ENCODE measurements around the gene M1AP.
A peak's percentile ranks its signal among the peaks of the same experiment; 100 is the strongest.

The M1AP gene

DNA sequence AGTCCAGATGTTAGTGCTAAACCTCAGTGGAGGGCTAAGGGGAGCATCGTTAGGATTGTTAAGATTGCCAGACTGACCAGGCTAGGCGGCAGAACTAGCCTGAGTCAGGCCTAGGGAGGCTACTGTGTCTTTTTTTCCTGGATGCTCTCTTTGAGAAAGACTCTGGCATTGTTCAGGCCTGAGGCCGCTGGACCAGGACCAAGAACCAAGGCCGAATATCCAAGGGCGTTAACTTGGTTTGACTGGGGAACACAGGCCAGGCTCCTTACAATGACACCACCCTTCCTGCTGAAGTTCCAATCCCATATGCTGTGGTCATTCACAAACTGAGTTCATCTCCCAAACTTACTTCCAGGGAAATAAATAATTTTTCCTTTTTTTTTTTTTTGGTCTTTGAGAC, 107.8 kb downstream of the M1AP start:
- DNase-seq = no peak

DNA sequence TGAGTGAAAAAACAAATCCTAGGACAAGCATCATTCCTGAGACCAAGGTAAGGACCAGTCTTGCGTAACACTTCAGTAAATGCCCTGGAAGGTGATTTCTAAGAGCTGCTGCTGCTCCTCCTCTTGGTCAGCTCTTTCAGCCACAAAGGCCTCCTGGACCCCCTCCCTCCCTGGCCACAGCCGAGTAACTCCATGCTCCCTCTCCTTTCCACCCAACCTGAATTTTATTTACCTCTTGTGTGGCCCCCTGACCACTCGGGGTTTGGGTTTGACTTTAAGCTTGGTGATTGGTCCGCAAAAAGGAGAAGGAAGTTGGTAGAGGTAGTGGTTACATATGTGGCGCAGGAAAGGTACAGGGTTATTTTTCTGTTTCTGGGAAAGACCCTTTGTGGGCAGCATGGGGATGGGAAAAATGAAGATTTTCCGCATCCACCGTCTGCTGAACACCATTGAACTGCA, 109.2 kb downstream of the M1AP start:
- no peak for DNase-seq

DNA sequence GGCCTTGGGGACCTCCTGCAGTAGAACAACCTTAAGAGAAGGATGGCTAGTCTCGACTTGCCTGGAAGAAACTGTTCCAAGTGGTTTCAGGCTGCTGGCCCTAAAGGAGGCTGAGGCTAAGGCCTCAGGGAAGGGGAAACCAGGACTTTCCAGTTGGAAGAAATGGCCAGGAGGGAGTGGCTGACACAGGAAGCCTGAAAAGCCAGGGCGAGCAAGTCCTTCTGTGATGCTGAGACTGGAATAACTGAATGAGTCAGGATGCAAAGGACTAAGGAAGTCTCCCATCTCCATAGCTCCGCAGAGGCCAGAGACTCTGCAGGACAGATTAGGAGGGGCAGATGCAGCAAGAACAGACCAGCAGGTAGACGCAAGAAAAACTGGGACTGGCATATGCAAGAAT, 111.0 kb downstream of the M1AP start:
- no peak for DNase-seq

DNA sequence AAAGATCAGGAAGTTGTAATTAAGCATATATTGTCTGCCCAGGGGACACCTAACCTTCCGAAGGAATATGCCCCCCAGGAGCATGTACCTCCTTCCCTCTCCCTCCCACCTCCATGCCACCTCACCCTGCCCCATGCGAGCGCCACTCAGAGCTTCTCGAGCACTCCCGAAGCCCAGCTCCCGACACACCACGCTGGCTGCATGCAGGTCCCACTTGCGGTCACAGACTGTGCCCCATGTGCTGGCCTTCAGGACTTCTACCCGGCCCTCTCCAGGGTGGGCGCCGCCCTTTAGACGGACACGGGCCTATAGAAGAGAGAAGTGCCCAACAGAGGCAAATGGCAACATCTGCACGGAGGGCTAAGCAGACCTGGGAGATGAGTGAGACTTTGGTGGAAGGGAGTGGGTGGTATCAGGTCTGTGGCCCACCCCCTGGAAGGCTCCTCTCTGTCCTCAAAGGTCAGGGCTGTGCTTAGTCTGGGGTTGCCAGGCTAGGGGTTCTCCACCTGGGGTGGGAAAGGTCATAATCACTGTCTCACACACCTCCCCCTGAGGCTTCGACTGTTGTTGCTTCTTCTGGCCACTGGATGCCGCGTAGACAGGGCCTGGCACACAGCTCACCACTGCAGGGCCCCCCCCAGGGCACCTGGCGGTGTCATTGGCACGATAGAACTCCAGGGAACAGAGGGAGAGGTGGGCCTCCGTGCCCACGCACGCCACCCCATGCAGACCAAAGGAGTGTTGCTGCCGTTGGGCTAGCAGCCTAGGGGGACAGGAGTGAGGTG, 111.8 kb downstream of the M1AP start:
- no peak for DNase-seq

DNA sequence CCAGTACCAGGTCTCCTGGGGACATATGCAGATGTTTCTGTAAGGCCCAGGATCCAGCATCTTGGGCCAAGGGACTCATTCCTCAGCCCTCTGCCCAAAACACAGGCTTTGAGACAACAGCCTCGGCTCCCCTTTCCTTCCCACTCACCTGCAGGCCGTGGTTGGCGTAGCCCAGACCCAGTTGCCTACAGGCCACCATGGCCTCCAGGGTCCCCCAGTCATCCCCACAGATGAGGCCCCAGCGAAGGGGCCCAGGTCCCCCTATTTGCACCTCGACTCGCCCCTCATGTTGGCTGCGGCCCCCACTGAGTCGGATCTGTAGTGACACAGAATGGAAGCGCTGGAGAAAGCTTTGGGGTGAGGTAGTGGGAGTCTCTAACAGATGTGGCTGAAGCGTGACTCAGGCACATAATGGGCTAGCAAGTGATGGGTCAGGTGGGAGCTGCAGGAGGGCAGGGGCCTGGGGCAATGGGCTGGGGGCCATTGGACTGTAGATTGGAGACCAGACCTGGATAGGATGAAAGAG, 112.6 kb downstream of the M1AP start:
- no peak for DNase-seq

DNA sequence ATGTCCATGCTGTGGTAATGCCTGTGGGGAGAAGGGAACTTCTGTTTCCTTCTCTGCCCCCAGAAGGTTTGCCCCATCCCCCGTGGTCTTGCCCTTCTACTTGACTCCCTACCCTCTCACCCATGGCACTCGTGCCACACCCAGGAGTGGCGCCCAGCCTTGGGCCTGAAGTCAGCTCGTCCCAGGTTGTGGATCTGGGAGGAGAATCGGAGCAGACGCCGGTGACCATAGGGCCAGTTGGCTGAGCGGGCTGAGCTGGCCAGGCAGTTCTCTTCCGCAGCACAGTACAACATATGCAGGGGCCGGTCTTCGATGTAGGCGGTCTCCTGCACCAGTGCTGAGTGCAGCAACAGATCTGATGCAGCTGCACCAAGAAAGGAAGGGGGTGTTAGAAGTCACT, 113.7 kb downstream of the M1AP start:
- no peak for DNase-seq

DNA sequence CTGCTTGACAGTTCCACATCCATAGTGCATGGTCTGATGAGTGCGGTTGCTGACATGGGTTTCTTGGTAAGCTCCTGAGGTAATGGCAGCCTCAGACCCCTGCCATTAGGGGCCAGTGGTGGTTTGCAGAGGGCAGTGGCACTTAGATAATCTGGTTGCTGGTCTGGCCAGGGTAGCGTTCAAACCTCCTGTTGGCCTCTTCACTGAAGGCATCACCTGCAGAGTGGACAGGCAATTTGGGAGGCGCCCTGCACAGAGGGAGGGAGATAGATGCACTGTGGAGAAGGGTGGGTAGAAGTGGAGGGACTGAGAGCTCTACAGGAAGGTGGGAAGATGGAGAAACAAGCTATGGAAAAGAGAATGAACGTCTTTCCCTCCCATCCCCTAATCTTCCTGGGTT, 114.7 kb downstream of the M1AP start:
- no peak for DNase-seq

DNA sequence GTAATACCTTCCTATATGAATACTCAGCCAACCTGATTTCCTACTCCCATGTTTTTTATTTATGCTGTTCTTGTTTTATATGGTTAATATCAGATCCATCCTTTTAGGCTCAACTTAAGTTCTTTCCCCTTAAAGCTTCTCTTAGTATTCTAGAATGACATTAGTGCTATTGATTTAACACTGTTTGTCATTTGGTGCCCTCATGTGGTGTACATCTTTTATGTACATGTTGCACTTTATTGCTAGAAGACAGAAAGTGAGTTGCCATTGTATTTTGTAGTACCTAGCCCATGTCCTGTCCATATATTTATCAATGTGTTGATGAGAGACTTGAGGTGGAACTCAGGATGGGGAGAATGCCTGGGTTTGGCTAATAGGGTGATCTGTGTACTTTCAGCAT, 115.9 kb downstream of the M1AP start:
- DNase-seq = no peak

DNA sequence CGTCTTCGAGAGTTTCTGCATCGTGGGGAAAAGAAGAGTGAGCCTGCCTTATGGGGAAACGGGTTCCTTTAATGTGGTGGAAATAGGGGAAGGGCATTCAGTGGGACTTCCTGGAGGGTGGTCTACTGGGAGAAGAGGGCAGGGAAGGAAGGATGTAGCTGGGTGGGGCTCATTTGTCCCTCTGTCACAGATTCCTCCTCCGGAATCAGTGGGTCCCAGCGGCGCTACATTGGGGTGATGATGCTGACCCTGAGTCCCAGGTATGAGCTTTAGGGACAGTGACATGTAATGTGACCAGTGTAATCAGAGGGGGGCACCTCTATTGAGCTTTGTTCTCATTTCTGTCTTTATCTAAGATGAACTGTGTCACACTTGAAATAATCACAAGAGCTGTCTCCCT, 116.5 kb downstream of the M1AP start:
- no peak for DNase-seq

DNA sequence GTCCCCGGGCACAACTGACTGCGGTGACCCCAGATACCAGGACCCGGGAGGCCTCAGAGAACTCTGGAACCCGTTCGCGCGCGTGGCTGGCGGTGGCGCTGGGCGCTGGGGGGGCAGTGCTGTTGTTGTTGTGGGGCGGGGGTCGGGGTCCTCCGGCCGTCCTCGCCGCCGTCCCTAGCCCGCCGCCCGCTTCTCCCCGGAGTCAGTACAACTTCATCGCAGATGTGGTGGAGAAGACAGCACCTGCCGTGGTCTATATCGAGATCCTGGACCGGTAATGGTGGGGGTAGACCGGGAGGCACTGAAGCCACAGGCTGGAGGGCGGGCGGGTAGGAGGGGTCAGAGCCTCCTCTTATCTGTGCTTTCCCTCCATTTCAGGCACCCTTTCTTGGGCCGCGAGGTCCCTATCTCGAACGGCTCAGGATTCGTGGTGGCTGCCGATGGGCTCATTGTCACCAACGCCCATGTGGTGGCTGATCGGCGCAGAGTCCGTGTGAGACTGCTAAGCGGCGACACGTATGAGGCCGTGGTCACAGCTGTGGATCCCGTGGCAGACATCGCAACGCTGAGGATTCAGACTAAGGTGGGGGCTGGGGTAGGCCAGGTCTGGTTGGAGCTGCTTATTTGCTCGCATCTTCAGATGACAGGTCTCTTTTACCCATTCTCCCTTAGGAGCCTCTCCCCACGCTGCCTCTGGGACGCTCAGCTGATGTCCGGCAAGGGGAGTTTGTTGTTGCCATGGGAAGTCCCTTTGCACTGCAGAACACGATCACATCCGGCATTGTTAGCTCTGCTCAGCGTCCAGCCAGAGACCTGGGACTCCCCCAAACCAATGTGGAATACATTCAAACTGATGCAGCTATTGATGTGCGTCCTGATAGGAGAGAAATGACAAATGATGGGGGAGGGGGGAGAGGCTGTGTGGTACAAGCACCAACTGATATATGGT, 117.6 kb downstream of the M1AP start:
- DNase-seq = no peak

DNA sequence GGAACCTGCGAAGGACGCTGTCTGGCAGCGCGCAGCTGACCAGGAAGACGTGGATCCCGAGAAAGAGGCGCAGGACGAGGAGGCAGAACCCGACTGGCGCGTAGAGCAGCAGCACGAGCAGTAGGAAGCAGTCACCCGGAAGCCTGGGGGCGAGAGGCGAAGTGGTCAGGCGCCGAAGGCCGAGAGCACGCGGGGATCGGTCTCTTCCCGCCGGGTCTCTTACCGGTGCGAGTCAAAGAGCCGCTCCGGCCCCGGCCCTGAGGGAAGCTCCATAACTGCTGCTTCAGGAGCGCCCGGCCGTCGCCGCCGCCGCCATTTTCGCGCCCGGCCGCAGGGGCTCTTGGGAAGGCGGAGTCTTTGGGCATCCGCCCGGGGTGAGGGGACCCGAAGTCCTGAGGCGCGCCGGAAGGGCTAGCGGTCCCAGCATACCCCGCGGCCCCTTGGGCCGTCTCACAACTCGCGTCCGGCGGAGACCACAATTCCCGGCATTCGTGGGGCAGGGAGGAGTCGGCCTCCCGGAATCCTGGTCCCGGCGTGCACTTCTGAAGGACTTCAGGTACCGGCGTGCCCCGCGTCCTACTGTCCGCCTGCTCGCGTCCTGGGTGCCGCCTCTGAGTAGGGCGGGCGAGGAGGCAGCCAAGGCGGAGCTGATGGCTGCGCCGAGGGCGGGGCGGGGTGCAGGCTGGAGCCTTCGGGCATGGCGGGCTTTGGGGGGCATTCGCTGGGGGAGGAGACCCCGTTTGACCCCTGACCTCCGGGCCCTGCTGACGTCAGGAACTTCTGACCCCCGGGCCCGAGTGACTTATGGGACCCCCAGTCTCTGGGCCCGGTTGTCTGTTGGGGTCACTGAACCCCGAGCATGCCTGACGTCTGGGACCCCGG, 118.5 kb downstream of the M1AP start, which contains the start of the genes AUP1 and HTRA2:
Gene AUP1, minus strand, starts transcription at position 350 of the 882 bp plus-strand sequence. Its CDS starts 77 bp downstream, at position 273.
Gene HTRA2, plus strand, starts transcription at position 577 of the 882 bp plus-strand sequence. Its CDS starts 74 bp downstream, at position 651.
- DNase-seq = peak; percentile 99

DNA sequence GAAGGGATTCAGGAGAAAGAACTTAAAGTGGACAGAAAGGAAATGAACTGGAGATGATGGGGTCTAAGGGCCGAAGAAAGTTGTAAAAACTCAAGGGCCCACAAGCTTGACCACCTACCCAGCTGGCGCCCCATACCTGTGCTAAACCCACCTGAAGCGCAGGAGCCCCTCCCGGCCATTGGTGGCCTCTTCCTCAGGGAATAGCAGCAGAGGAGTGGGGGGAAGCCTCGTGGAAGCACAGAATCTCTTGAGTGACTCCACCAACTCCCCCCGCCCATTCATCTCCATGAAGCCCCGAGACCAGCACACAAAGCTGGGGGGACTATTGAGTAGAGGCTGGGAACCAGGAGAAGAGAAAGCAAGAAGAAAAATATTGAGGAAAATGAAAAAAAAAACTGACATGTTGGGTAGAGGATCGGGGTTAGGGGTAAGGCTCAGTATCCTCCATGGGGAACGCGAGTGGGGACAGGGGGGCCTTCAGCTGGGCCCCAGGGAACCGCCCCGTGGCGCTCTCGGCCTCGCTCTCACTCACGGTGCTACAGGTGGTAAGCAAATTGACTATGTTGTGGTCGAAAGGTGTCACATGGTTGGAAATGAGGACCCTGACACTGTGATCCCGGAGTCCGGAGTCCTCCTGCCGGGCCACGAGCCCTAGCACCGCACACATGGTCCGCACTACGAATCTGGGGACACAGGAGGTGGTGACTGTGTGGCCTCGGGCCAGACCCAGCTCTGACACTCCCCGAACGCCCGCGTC, 119.4 kb downstream of the M1AP start:
- no peak for DNase-seq

DNA sequence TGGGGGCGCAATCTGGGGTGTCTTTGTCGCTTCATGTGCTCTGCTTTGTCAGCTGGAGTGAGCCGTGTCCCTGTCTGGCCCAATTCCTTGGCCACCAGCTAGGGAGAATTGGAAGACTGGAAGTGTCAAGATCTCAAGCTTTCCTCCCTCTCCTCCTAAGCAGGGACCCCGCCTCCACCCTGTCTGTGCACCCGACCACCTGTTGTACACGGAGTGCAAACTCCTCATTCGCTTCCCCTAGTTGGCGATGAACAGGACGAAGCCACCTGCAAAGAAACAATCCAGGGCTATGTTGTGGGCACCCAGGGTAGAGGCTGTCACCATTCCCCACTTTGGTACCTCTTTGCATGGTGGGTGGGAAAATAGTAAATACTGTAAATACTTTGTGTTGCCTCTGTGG, 120.4 kb downstream of the M1AP start:
- DNase-seq = no peak

DNA sequence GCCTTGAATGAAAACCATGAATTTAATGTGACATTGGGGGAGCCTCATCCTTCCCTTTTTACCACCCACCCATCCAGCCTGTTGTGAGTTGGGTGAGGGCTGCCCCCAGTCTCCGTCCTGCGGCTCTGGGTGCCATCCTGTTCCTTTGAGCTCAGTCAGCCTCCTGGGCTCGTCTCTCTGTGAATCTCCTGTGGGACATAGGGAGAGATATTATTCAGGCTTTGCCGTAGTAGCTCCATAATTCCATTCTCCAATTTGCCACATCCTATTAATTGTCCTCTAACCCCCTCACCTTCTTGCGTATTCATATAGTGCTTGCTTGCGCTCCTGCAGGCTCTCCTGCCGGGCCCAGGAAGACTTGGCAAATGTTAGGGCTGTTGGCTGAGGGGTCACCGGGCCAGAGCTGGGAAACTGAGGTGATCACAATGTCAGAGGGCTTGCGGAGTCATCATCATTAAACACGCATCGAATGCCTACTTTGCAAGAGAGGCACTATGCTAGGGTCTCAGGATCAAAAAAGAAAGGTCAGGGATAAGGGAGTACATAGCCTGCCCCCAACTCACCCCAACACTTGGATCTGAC, 121.4 kb downstream of the M1AP start:
- no peak for DNase-seq

DNA sequence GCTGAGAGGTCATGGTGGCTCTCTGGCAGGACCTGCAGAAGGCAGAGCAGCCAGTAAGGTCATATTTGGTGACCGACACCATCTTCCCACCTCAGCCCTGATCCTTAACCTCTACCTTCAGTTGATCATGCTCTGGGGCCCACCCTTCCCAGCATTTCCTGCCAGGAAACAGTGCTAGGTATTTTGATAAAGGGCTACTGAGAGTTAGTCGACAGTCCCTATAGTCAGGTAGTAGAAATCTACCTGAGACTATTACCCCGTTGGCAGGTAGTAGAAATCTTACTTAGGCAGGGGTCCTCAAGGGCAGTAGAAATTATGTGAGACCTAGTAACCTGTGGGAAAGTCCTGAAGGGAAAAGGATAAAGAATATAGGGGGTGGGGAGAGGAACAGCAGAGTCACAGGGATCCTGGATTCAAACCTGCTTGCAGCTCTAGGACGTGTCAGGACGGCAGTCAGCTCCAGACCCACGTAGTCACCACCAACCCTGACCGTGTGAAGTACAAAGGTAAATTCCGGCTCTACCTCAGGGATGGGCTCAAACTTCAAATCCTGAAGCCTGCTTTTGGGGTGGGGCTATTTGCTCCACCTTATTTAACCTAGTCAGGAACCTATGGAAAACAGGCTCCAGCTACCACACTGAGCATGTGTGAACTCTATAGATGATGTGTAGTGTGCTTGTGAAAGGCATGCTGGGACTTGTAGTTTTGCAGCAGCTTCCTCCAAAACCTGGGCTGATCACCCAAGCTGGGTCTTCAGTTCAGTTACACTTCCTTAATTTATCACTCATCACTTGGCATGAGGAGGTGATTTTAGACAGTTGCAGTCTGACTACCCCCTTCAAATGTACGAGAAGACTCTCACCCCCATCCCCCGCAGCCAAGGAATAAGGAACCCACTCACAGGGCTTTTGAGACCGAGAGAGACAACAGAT, 122.1 kb downstream of the M1AP start, which contains the start of gene DQX1:
Gene DQX1, minus strand, starts transcription at position 515 of the 932 bp plus-strand sequence. Its CDS starts 502 bp downstream, at position 13.
- DNase-seq = no peak

DNA sequence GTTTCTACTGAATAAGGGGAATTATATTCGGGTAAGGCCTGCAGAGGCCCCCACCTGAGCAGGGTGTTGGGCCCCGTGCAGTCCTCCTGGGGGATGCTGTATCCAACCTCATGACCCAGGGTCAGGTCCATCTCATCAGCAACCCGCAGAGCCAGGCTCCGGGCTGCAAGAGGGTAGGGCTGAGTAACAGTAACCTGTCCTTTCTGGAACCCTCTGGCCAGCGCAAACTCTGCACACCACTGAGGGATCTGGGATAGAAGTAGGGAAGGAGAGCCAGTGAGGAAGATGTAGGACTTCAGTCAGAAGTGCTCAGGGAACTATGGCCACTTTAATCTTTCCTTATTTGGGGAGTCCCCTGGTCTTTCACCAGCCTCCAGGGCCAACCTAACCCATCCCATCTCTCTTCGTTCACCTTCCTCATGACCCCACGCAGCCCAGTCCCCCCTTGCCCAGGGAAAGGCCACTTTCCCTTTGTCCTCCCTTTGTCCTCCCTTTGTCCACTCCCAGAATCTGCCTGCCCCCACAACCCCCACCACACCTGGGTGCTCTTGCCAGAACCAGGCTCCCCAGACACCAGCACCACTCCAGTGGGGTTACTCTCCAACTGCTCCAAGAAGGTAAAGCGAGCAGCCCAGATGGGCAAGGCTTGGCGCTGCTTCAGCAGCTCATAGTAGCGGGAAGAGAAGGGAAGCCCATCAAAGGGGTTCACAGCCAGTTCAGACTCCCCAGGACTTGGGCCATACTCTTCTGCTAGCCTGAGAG, 123.0 kb downstream of the M1AP start:
- no peak for DNase-seq

DNA sequence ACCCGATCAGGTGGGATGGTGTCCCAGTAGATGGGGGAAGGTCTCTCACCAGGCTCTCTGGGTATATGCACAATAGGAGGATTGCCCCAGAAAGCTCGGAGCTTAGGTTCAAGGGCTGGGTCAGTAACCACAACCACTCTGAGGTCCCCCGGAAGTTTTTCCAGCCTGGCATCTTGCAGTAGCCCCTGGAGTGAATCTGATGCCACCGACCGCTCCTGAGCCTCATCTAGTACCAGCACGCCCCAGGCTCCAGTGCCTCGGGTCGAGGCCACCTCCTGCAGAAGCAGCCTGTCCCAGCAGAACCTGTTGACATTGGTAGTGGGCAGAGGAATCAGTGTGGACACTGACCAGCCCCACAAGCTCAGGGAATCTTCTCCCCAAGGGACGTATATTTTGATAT, 124.1 kb downstream of the M1AP start:
- no peak for DNase-seq

DNA sequence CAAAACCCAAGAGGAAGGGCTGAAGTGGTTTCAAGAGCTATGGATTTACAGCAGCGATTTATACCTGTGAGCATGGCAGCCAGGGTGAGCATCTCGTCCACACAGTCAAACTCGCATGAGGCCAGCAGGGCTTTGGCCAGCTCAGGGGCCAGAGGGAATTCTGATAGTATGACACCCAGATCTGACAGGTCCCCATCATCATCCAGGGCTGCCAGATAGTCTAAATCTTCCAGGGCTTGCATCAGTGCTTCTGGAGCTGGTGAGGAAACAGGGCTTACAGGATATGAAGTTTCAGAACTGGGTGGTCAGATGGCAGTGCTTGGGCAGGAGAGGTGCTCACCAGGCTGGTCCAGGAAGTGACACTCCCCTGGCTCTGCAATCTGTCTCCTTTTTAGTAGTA, 125.6 kb downstream of the M1AP start:
- no peak for DNase-seq

DNA sequence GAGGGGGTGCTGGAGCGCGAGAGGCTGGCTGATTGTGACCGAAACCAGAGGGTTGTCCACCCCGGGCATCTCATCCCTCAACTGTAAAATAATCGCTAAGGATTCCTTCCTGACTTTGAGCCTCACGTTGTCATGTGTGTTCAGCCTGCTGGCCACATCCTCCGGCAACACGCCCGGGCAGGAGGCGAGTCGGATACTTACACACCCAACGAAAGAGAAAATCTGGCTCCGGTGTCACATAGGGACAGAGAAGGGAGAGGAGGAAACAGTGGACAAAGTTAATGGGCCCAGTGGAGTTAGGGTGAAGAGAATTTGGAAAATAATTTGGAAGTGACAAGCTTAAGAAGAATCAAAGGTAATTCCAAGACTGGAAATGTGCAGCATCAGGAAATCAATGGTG, 131.5 kb downstream of the M1AP start:
- DNase-seq = no peak

Data from left hindlimb (tissue), 1 donor.